Fibroblast of lung (primary cell): ENCODE measurements around the gene SUPT5H. TPM values are rescaled to one million over a fixed set of nuclear protein-coding genes. Genes with fewer than 3 reads are reported as not detected.

ENCODE experiments used
- DNase-seq, 2 donors: peaks; one replicate each; pipeline versions ENCODE4 v3.0.0 to v3.0.0-alpha.2; 2010; ENCODE audit warnings: low read depth in 2 of 2
- H2AFZ ChIP-seq: 2 replicates; pipeline ENCODE4 v1.5.1; 2012; ENCODE audit warnings: low read length, control low read depth, inconsistent platforms
- H3K27ac ChIP-seq: 2 replicates; pipeline ENCODE4 v1.5.1; 2011; ENCODE audit warnings: low read length, control low read depth; ENCODE audit not compliant: insufficient read depth
- H3K27me3 ChIP-seq: 2 replicates; pipeline ENCODE4 v1.5.1; 2011; ENCODE audit warnings: mild to moderate bottlenecking, low read length; ENCODE audit not compliant: control insufficient read depth, insufficient read depth
- H3K36me3 ChIP-seq: 2 replicates; pipeline ENCODE4 v1.5.1; 2011; ENCODE audit warnings: low read length; ENCODE audit not compliant: control insufficient read depth, insufficient read depth
- H3K4me1 ChIP-seq: 2 replicates; pipeline ENCODE4 v1.5.1; 2011; ENCODE audit warnings: low read length; ENCODE audit not compliant: control insufficient read depth, insufficient read depth; ENCODE audit errors: extremely low read depth
- H3K4me2 ChIP-seq: 2 replicates; pipeline ENCODE4 v1.5.1; 2011; ENCODE audit warnings: low read length, control low read depth; ENCODE audit not compliant: insufficient read depth; ENCODE audit errors: extremely low read depth
- H3K4me3 ChIP-seq, 4 experiments: fragments of 200-600 bp in 1 of 4; sonication (generic) in 1 of 4; replicated peaks in 1 of 4; 2 replicates each; pipeline ENCODE4 v1.5.1; 2011 to 2016; ENCODE audit warnings: low read length in 4 of 4, low read depth in 3 of 4, mild to moderate bottlenecking in 3 of 4, control low read depth in 2 of 4, inconsistent platforms in 1 of 4, mixed read lengths in 1 of 4; ENCODE audit not compliant: insufficient read depth in 1 of 4; ENCODE audit errors: control extremely low read depth in 1 of 4
- H3K79me2 ChIP-seq: 2 replicates; pipeline ENCODE4 v1.5.1; 2012; ENCODE audit warnings: mild to moderate bottlenecking, low read length, inconsistent platforms; ENCODE audit not compliant: control insufficient read depth, insufficient read depth
- H3K9ac ChIP-seq: 2 replicates; pipeline ENCODE4 v1.5.1; 2011; ENCODE audit warnings: mild to moderate bottlenecking, low read length, control low read depth; ENCODE audit not compliant: insufficient read depth
- H3K9me3 ChIP-seq: 2 replicates; pipeline ENCODE4 v1.5.1; 2012; ENCODE audit warnings: low read depth, low read length; ENCODE audit not compliant: control insufficient read depth, insufficient read depth
- H4K20me1 ChIP-seq: 2 replicates; pipeline ENCODE4 v1.5.1; 2011; ENCODE audit warnings: low read length; ENCODE audit not compliant: control insufficient read depth, insufficient read depth; ENCODE audit errors: extremely low read depth
- CTCF ChIP-seq, 2 donors: IDR thresholded peaks in 1 of 2; conservative IDR thresholded peaks in 1 of 2; 1 replicate in 1 of 2; 2 replicates in 1 of 2; pipeline ENCODE4 v1.5.1; 2011 to 2012; ENCODE audit warnings: low read length in 2 of 2, control low read depth in 1 of 2, inconsistent platforms in 1 of 2, low read depth in 1 of 2, mild to moderate bottlenecking in 1 of 2
- EZH2 ChIP-seq: IDR thresholded peaks from 2 replicates; pipeline ENCODE4 v1.5.1; 2012; ENCODE audit warnings: low read length, control low read depth, mild to moderate bottlenecking; ENCODE audit errors: missing control alignments
- polyA plus RNA-seq, 2 donors: library from polyadenylated mRNA; depleted of rRNA in 1 of 2; stranded (reverse) in 1 of 2; unstranded in 1 of 2; fragments of >200 nt; gene quantifications; 2 replicates each; pipeline ENCODE4 v1.2.1, GENCODE V29; 2011 to 2012; ENCODE audit warnings: missing spikeins in 1 of 2
- total RNA-seq: library from RNA; depleted of rRNA; stranded (reverse); fragments of >200 nt; gene quantifications from 2 replicates; pipeline ENCODE4 v1.2.1, GENCODE V29; 2014

SUPT5H gene
- total and polyA plus RNA-seq, 2 donors (not counting 1 experiment from before 2014, with no cell fraction given): 50.2 to 77.8 TPM

GRCh38 chr19:39465956-39466747 is 20.8 kb downstream of the SUPT5H start:
- DNase-seq: no peak
- H3K36me3 ChIP-seq: peaks cover 40% of the 10 kb centered on the region

GRCh38 chr19:39467941-39468340 is 22.6 kb downstream of the SUPT5H start:
- Histone ChIP-seq H3K9me3 (no peaks in the 10 kb centered on the region), H3K27ac (no peak overlapping the region), H3K4me1 (no peaks in the 10 kb centered on the region), H4K20me1 (no peaks in the 10 kb centered on the region), H3K9ac (no peak overlapping the region), H3K4me2 (no peak overlapping the region), H3K4me3 (no peak overlapping the region), H3K27me3 (no peaks in the 10 kb centered on the region), H2AFZ (no peak overlapping the region), H3K79me2 (no peaks in the 10 kb centered on the region), H3K36me3 (peaks cover 48% of the 10 kb centered on the region)
- TF ChIP-seq EZH2 (no peak), CTCF (conservative IDR thresholded peaks at IDR 0.05 in 1 of 2, IDR thresholded peaks at IDR 0.05 in 1 of 2; ENCODE audit: low read depth in 1 of 2, low read length in 2 of 2) (no peak)
- DNase-seq: no peak

More at GRCh38 chr19:39465956-39466747, 20.8 kb downstream of the SUPT5H start:
- H3K9ac ChIP-seq: no peak overlapping the region
- no peaks in the 10 kb centered on the region for H3K79me2 ChIP-seq
- H3K4me1 ChIP-seq: no peaks in the 10 kb centered on the region
- H3K27me3 ChIP-seq: no peaks in the 10 kb centered on the region
- no peaks in the 10 kb centered on the region for H4K20me1 ChIP-seq
- no peak for TF ChIP-seq CTCF (conservative IDR thresholded peaks at IDR 0.05 in 1 of 2, IDR thresholded peaks at IDR 0.05 in 1 of 2; ENCODE audit: low read depth in 1 of 2, low read length in 2 of 2)
- no peak for TF ChIP-seq EZH2
- H2AFZ ChIP-seq: no peak overlapping the region
- H3K4me3 ChIP-seq: no peak overlapping the region
- no peak overlapping the region for H3K4me2 ChIP-seq
- no peak overlapping the region for H3K27ac ChIP-seq
- H3K9me3 ChIP-seq: no peaks in the 10 kb centered on the region

- peaks cover 55% of the 10 kb centered on the region for H3K36me3 ChIP-seq
- no peak overlapping the region for H3K4me2 ChIP-seq
- no peaks in the 10 kb centered on the region for H3K79me2 ChIP-seq
- no peaks in the 10 kb centered on the region for H4K20me1 ChIP-seq
- H3K4me3 ChIP-seq: no peak overlapping the region
- H3K27me3 ChIP-seq: no peaks in the 10 kb centered on the region
- no peaks in the 10 kb centered on the region for H3K9me3 ChIP-seq
- H3K9ac ChIP-seq: no peak overlapping the region
- no peak for DNase-seq
- H3K4me1 ChIP-seq: no peaks in the 10 kb centered on the region
- H2AFZ ChIP-seq: no peak overlapping the region
- TF ChIP-seq CTCF (conservative IDR thresholded peaks at IDR 0.05 in 1 of 2, IDR thresholded peaks at IDR 0.05 in 1 of 2; ENCODE audit: low read depth in 1 of 2, low read length in 2 of 2) (no peak), EZH2 (no peak)
- H3K27ac ChIP-seq: no peak overlapping the region
Observed at GRCh38 chr19:39469036-39469435, 23.7 kb downstream of the SUPT5H start.
